HG02610 (cell line): Measurements from ENCODE around the gene ISG15.

Experiments
- ATAC-seq: cut with Tn5 transposase; IDR thresholded peaks from one replicate; pipeline ENCODE4 v1.9.1; 2021; ENCODE audit warnings: mild to moderate bottlenecking, moderate library complexity; ENCODE audit not compliant: unreplicated experiment

The ISG15 gene

DNA sequence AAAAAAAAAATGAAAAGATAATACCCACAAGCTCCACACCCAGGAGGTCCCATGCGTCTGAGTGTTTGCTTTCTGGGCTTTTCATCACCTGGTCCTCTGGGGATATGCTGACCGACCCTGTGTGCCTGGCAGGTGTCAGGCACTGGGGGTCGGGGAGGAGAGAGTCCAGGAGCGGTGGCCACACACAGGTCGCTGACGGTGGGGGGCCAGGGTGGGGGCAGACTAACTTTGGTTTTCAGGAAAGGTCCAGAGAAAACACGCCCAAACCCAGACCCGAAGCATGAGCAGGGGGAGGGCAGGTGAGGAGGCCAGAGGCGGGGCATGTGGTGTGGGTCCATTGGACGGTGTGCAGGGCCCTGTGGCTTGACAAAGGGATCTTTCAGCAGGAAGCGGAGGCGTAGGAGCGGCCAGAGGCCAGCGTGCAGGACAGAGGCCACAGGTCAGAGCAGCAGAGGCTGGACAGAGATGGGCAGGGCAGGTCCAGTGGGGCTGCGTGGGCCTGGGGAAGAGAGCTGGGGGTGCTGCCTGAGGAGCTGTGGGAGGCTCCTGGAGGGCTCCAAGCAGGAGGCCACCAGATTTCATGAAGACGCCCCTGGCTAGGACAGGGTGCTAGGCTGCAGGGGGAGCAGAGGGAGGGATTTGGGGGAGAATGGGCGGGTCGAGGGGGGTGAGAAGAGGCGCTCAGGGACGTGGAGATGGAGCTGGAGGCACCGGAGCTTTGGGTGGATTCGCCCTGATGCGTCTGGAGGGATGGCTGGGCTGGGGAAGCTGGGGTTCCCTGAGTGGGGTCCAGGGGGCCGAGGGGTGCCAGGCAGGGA, 45.0 kb downstream of the ISG15 start:
- ATAC-seq, result no peak

DNA sequence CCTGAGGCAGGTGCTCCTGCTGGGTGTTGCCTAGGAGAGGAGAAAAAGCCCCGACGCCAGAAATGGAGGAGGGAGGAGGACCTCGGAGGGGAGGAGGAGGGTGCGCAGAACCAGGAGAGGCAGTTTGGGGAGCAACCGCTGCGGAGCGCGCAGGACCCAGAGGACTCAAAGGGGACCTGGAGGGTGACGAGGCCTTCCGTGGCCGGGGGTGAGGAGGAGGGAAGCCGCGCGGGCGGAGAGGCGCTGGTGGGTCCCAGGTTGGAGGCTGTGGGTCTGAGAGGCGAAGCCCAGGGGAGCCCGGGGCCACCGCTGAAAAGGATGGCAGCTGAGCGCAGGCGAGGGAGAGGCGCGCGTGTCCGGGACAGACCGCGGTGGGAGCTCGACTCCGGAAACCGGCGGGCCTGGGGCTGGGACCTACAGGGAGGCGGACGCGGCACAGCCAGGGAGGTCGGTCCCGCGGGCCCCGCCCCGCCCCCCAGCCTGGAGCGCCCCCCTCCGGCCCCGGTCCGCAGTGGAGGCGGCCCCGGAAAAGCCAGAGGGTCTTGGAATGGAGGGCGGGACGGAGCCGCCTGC, 45.7 kb downstream of the ISG15 start:
- ATAC-seq, result peak; percentile 21

DNA sequence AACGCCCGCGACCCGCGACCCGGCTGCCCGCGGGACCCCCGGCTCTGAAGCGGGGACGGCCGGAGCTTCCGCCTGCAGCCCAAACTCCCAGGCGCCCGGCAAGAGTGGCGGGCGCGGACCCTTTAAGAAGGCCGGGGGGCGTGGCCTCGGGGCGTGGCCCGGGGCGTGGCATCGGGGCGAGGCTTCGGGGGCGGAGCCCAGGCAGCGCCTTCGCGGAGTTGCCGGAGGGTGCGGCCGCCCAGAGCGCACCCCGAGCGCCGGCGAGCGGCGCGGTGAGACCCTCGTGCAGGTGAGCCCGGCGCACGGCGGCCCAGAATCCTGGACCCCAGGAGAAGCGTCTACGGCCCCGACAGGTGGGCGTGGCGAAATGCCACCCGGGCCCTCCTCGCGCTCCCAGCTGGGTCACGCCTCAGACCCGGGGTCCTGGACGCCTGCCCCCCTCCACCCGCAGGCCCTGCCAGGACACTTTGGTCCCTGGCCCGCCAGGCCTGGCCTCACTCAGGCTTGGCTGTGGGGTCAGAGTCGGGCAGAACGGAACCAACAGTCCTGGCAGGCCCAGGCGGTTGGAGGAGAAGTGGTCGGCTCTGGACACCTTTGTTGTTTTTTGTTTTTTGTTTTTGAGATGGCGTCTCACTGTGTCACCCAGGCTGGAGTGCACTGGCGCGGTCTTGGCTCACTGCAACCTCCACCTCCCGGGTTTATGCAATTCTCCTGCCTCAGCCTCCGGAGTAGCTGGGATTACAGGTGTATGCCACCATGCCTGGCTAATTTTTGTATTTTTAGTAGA, 46.4 kb downstream of the ISG15 start:
- peak; percentile 48 for ATAC-seq

- no peak for ATAC-seq
These were observed 47.1 kb downstream of the ISG15 start for GRCh38 chr1:1060281-1061000.

GRCh38 chr1:1061682-1062345, 48.5 kb downstream of the ISG15 start:
- no peak for ATAC-seq

DNA sequence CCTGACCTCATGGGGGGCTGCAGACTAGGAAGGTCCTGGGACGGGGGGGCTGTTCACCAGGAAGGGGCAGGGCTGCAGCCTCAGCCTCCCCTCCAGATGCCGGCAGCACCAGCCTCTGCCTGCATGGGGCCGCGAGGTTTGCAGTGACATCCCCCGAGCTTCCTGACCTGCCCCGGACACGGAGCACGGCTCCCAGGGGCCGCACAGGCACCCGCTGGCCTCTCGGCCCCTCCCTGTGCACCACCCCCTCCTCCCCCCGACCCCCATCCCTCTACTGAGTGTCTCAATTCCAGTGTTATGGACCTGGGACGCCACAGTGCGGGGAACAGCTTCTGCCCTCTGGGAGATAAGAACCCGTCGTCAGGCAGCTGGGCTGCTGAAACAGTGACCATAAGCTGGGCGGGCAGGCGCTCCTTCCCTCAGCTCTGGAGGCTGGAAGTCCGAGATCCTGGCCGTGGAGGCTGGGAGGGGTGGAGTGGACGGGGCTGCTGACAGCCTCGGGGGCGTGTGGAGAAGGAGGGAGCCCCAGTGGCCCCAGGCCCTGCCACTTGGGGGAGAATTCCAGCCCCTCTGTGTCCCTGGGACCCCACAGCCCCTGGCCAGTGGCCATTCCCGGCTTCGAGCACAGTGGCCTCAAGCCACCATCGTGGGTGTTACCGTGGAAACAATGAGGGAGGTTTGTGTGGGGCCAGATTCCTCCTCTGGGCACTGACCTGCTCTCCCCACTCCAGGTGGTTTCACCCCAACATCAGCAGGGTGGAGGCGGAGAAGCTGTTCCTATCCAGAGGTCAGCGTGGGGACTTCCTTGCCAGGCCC, 49.3 kb downstream of the ISG15 start:
- ATAC-seq, result no peak

DNA sequence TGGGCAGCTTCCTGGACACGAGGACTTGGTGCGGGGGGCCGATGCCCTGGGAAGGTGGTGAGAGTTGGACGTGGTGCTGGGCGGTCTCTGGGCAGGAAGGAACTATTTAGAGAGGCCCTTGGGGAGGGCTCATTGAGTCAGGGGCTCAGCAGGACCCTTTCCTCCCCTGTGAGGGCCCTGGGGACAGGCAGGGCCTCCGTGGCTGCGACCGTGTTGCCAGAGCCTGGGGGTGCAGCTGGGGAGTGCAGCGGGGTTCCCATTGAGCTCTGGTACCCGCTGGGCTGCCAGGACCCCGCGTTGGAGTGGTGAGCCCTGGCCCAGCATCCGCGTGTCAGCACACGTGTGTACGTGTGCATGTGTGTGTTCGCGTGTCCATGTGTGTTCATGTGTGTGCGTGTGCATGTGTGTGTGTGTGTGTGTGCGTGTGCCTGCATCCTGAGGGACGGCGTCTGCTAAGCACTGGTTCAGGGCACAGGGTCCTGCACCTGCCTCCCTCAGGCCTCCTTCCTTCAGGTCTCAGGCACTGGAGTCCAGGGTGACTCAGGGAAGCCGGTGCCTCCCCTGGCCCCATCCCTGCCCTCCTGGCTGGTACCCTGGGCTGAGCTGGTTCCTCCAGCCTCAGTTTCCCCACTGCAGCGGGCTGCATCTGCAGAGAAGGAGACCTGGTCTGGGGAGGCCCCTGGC, 50.1 kb downstream of the ISG15 start:
- ATAC-seq, result no peak
